HG03432 (cell line): Measurements from ENCODE around the gene PDE7B.
"Not testable (repeated sequence)": the region's sequence is repeated elsewhere in the genome, so short reads cannot be mapped to it uniquely, and the experiment has no call there.

Experiments
- ATAC-seq: cut with Tn5 transposase; IDR thresholded peaks from one replicate; pipeline ENCODE4 v1.9.1; 2021; ENCODE audit warnings: mild to moderate bottlenecking, moderate library complexity; ENCODE audit not compliant: unreplicated experiment

PDE7B gene

GRCh38 chr6:136137739-136138402 is 286.4 kb downstream of the PDE7B start:
- no peak for ATAC-seq

GRCh38 chr6:136139111-136139510 is 287.6 kb downstream of the PDE7B start:
- ATAC-seq = not testable (repeated sequence)

- no peak for ATAC-seq
These were observed 292.9 kb downstream of the PDE7B start for GRCh38 chr6:136144251-136145023.

GRCh38 chr6:136146130-136146529 is 294.6 kb downstream of the PDE7B start:
- no peak for ATAC-seq

- ATAC-seq = no peak
These were observed 295.8 kb downstream of the PDE7B start for GRCh38 chr6:136147342-136147741.

- ATAC-seq = no peak
These were observed 296.6 kb downstream of the PDE7B start for GRCh38 chr6:136148051-136148450.

- no peak for ATAC-seq
These were observed 297.0 kb downstream of the PDE7B start for GRCh38 chr6:136148523-136148922.

- ATAC-seq = no peak
These were observed 297.8 kb downstream of the PDE7B start for GRCh38 chr6:136149311-136149710.

- ATAC-seq = no peak
These were observed 299.5 kb downstream of the PDE7B start for GRCh38 chr6:136150961-136151360.

GRCh38 chr6:136153707-136154375 is 302.3 kb downstream of the PDE7B start:
- no peak for ATAC-seq

GRCh38 chr6:136155191-136155590 is 303.7 kb downstream of the PDE7B start:
- ATAC-seq = no peak

- ATAC-seq = no peak
These were observed 306.2 kb downstream of the PDE7B start for GRCh38 chr6:136157743-136158142.

- no peak for ATAC-seq
These were observed 306.9 kb downstream of the PDE7B start for GRCh38 chr6:136158387-136158821.

- ATAC-seq = no peak
These were observed 307.5 kb downstream of the PDE7B start for GRCh38 chr6:136158971-136159370.

- ATAC-seq = no peak
These were observed 308.7 kb downstream of the PDE7B start for GRCh38 chr6:136160250-136160649.

GRCh38 chr6:136161950-136162349 is 310.4 kb downstream of the PDE7B start:
- ATAC-seq = no peak

GRCh38 chr6:136163260-136163659 is 311.8 kb downstream of the PDE7B start:
- no peak for ATAC-seq

- ATAC-seq = no peak
These were observed 315.3 kb downstream of the PDE7B start for GRCh38 chr6:136166815-136167214.

GRCh38 chr6:136169394-136170148 is 318.1 kb downstream of the PDE7B start:
- ATAC-seq = no peak

- ATAC-seq = no peak
These were observed 319.7 kb downstream of the PDE7B start for GRCh38 chr6:136171231-136171630.
